Stimulated activated CD4-positive, alpha-beta T cell treated with anti-CD3 and anti-CD28 coated beads, Interleukin-4, amount 100 ng/mL, for 24 hours (primary cell): ENCODE results near the gene GLP2R.

Experiments used
- DNase-seq: peaks from one replicate; pipeline ENCODE4 v3.0.0-alpha.2; 2020

GLP2R gene

GRCh38 chr17:9859781-9860180, 34.1 kb downstream of the GLP2R start:
- no peak for DNase-seq

GRCh38 chr17:9860851-9861250, 35.1 kb downstream of the GLP2R start:
- no peak for DNase-seq

- DNase-seq = no peak
Observed at GRCh38 chr17:9862220-9862619, 36.5 kb downstream of the GLP2R start.

GRCh38 chr17:9862949-9863348, 37.2 kb downstream of the GLP2R start:
- no peak for DNase-seq

- no peak for DNase-seq
Observed at GRCh38 chr17:9865586-9865985, 39.9 kb downstream of the GLP2R start.

GRCh38 chr17:9868552-9868951, 42.8 kb downstream of the GLP2R start:
- no peak for DNase-seq

GRCh38 chr17:9872852-9873251, 47.1 kb downstream of the GLP2R start:
- no peak for DNase-seq

GRCh38 chr17:9874722-9875121, 49.0 kb downstream of the GLP2R start:
- DNase-seq = no peak

- no peak for DNase-seq
Observed at GRCh38 chr17:9875441-9875840, 49.7 kb downstream of the GLP2R start.

GRCh38 chr17:9878356-9878755, 52.6 kb downstream of the GLP2R start:
- no peak for DNase-seq

- no peak for DNase-seq
Observed at GRCh38 chr17:9878786-9879525, 53.2 kb downstream of the GLP2R start.

- DNase-seq = no peak
Observed at GRCh38 chr17:9880582-9880999, 54.9 kb downstream of the GLP2R start.

GRCh38 chr17:9883451-9883850, 57.7 kb downstream of the GLP2R start:
- DNase-seq = no peak

GRCh38 chr17:9886141-9886930, 60.6 kb downstream of the GLP2R start:
- no peak for DNase-seq

- DNase-seq = no peak
Observed at GRCh38 chr17:9887508-9887907, 61.8 kb downstream of the GLP2R start.

- DNase-seq = no peak
Observed at GRCh38 chr17:9890124-9890523, 64.4 kb downstream of the GLP2R start.

GRCh38 chr17:9893411-9894012, 67.8 kb downstream of the GLP2R start:
- DNase-seq = no peak

- DNase-seq = no peak
Observed at GRCh38 chr17:9894231-9894630, 68.5 kb downstream of the GLP2R start.

- no peak for DNase-seq
Observed at GRCh38 chr17:9895923-9896322, 70.2 kb downstream of the GLP2R start.

GRCh38 chr17:9897372-9897968, 71.7 kb downstream of the GLP2R start:
- DNase-seq = no peak

GRCh38 chr17:9898812-9899211, 73.1 kb downstream of the GLP2R start:
- DNase-seq = no peak

GRCh38 chr17:9899280-9900043, 73.7 kb downstream of the GLP2R start:
- DNase-seq = no peak
